GM10248 (cell line): Measurements from ENCODE around the gene ADGRG1.

Source experiments
- CTCF ChIA-PET: fragments of 300-600 bp; sonication (Branson Sonifier 250); formaldehyde crosslinking; extraction: SDS; loops from one replicate; lab custom pipeline; 2021; ENCODE audit warnings: antibody characterized with exemption; lab: Yijun Ruan, JAX
- POLR2A ChIA-PET: fragments of 350-650 bp; sonication (Branson Sonifier 250); formaldehyde crosslinking; extraction: SDS; loops from one replicate; lab custom pipeline; 2020; ENCODE audit warnings: antibody characterized with exemption; lab: Yijun Ruan, JAX
- DNase-seq: peaks from one replicate; pipeline ENCODE4 v3.0.0; 2012; ENCODE audit errors: extremely low spot score
- CTCF ChIP-seq: IDR thresholded peaks from 2 replicates; pipeline ENCODE4 v1.5.1; 2012; ENCODE audit warnings: mild to moderate bottlenecking, low read depth; ENCODE audit errors: extremely low read depth, missing control alignments, control extremely low read depth

ADGRG1 gene

GRCh38 chr16:57682809-57683635 lies 54.6 kb downstream of the ADGRG1 start:
- DNase-seq: no peak
- ChIA-PET CTCF (interaction anchor here (1.1 to 1.6 kb wide), 4 partner anchors 11 to 107 kb away, joined by 3 to 5 read pairs (median 4); no protein-coding TSS in a partner anchor), POLR2A (no interaction called here)
- TF ChIP-seq CTCF: no peak

- no peak for DNase-seq
- CTCF ChIA-PET: interaction anchor here (1.1 to 2.2 kb wide), 5 partner anchors 10 to 93 kb away, joined by 3 to 6 read pairs (median 4); no protein-coding TSS in a partner anchor
- POLR2A ChIA-PET: no interaction called here
- TF ChIP-seq CTCF: no peak
Observed at GRCh38 chr16:57683636-57684545, 55.5 kb downstream of the ADGRG1 start.

- CTCF ChIA-PET: interaction anchor here (1.1 to 2.2 kb wide), 6 partner anchors 9 to 35 kb away, joined by 3 to 6 read pairs (median 4); partner anchors contain the start of genes ADGRG3 and DRC7
- DNase-seq: no peak
- TF ChIP-seq CTCF: no peak
- POLR2A ChIA-PET: no interaction called here
Observed at GRCh38 chr16:57684626-57685358, 56.4 kb downstream of the ADGRG1 start.

- ChIA-PET POLR2A (no interaction called here), CTCF (interaction anchor here (1.2 to 2.2 kb wide), 4 partner anchors 9 to 39 kb away, joined by 3 to 6 read pairs (median 4); partner anchors contain the start of genes ADGRG3 and DRC7)
- TF ChIP-seq CTCF: no peak
- DNase-seq: no peak
Observed at GRCh38 chr16:57685633-57686032, 57.2 kb downstream of the ADGRG1 start.

GRCh38 chr16:57686577-57686976 lies 58.1 kb downstream of the ADGRG1 start:
- ChIA-PET POLR2A (no interaction called here), CTCF (interaction anchor here (0.9 to 1.3 kb wide), 2 partner anchors 38 to 40 kb away, joined by 3 read pairs; no protein-coding TSS in a partner anchor)
- TF ChIP-seq CTCF: no peak
- DNase-seq: no peak
